Neural progenitor cell (in vitro differentiated cells): ENCODE measurements around the gene NBAS.

Experiments
- EZH2 ChIP-seq: fragments of 200-600 bp; sonication (generic); IDR thresholded peaks from 2 replicates; pipeline ENCODE4 v1.6.1; 2017; ENCODE audit warnings: antibody characterized with exemption, mild to moderate bottlenecking, moderate library complexity
- TF ChIP-seq, protein P1 (sequence below): fragments of 200-600 bp; sonication (generic); IDR thresholded peaks from 2 replicates; pipeline ENCODE4 v1.5.1; 2017; ENCODE audit warnings: antibody characterized with exemption, mild to moderate bottlenecking

DNA sequence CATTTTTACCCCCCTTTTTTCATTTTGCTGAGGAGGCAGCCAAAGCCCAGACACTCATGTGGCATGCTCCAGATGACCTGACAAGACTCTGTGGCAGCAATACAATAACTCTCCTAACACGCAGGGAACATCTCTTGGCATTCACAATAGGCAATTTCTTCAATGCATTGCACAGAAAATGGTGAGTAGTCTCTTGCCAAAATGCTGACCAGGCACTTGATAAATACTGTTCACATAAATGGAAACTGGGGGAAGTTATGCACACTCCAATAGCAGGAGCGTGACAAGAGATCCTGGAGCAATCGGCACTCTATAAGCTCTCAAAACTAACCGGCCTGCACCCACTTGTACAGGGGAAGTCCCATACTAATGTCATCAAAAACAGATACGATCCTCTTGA is 66.3 kb downstream of the NBAS start:
- TF ChIP-seq, protein P1, sequence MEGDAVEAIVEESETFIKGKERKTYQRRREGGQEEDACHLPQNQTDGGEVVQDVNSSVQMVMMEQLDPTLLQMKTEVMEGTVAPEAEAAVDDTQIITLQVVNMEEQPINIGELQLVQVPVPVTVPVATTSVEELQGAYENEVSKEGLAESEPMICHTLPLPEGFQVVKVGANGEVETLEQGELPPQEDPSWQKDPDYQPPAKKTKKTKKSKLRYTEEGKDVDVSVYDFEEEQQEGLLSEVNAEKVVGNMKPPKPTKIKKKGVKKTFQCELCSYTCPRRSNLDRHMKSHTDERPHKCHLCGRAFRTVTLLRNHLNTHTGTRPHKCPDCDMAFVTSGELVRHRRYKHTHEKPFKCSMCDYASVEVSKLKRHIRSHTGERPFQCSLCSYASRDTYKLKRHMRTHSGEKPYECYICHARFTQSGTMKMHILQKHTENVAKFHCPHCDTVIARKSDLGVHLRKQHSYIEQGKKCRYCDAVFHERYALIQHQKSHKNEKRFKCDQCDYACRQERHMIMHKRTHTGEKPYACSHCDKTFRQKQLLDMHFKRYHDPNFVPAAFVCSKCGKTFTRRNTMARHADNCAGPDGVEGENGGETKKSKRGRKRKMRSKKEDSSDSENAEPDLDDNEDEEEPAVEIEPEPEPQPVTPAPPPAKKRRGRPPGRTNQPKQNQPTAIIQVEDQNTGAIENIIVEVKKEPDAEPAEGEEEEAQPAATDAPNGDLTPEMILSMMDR: no peak
- TF ChIP-seq EZH2: no peak
